Spleen (tissue), 7 donors: ENCODE results near the gene LRRC8A.

Source experiments
- POLR2A ChIP-seq, 3 donors: fragments of 450-650 bp; IDR thresholded peaks; one replicate each; pipeline ENCODE4 v1.5.1; 2017; ENCODE audit warnings: antibody characterized with exemption in 3 of 3, mild to moderate bottlenecking in 1 of 3
- POLR2AphosphoS5 ChIP-seq, 3 donors: sonication (generic); formaldehyde crosslinking; IDR thresholded peaks; one replicate each; pipeline ENCODE4 v1.5.1; 2017; ENCODE audit warnings: antibody characterized with exemption in 3 of 3
- TF ChIP-seq, protein P1 (sequence below), 11 experiments: fragments of 200-600 bp in 7 of 11; fragments of 450-650 bp in 4 of 11; sonication (generic) in 4 of 11; IDR thresholded peaks in 8 of 11; conservative IDR thresholded peaks in 3 of 11; 1 replicate in 7 of 11; 2 replicates in 4 of 11; pipeline versions ENCODE4 v1.4.0 to v1.8.0; 2016 to 2021; ENCODE audit warnings: antibody characterized with exemption in 11 of 11, inconsistent platforms in 4 of 11, mild to moderate bottlenecking in 1 of 11
- donor health status: DM: no; HTN: no; CAD: no; lungs with moderate emphysema.
- donor health status: DM: no; HTN: no; CAD: no.
- donor health status: DM: no; HTN: no; CAD: no.

DNA sequence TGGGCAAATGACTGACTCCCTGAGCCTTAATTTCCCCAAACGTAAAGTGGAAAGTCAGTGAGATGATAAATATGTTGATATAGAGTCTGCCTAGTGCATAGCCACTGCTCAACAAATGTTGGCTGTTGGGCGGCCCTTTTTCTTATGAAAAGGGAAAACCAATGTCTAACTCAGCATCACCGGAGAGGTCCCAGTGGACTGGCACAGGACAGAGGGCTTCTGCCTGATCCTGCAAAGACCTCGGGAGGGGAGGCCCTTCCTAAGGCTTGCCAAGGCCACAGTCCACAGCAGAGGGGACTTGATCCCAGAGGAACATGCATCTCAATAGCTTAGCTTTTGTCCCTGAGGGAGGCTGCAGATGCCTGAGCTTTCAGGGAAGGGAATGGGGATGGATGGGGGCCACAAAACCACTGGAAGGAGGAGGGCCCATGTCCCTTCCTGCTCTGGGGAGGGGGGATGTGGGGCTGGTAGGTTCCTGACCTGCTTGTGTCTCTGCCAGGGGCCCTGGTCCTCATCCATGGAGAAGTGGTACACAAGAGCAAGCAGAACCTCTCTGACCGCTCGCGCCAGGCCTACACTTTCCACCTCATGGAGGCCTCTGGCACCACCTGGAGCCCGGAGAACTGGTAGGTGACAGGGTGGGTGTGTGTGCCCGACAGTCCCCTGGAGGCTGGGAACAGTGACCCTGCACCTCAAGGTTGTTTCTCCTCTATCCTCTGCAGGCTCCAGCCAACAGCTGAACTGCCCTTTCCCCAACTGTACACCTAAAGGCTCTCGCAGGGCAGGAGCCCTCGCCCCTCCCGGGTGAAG lies 59.2 kb downstream of the LRRC8A start:
- TF ChIP-seq, protein P1, sequence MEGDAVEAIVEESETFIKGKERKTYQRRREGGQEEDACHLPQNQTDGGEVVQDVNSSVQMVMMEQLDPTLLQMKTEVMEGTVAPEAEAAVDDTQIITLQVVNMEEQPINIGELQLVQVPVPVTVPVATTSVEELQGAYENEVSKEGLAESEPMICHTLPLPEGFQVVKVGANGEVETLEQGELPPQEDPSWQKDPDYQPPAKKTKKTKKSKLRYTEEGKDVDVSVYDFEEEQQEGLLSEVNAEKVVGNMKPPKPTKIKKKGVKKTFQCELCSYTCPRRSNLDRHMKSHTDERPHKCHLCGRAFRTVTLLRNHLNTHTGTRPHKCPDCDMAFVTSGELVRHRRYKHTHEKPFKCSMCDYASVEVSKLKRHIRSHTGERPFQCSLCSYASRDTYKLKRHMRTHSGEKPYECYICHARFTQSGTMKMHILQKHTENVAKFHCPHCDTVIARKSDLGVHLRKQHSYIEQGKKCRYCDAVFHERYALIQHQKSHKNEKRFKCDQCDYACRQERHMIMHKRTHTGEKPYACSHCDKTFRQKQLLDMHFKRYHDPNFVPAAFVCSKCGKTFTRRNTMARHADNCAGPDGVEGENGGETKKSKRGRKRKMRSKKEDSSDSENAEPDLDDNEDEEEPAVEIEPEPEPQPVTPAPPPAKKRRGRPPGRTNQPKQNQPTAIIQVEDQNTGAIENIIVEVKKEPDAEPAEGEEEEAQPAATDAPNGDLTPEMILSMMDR (IDR thresholded peaks at IDR 0.05 in 8 of 11, conservative IDR thresholded peaks at IDR 0.05 in 3 of 11), result no peak
- TF ChIP-seq POLR2A (IDR thresholded peaks at IDR 0.05), result no peak
- TF ChIP-seq POLR2AphosphoS5 (IDR thresholded peaks at IDR 0.05), result no peak
